ENCODE measurements around the gene BTNL8.

The BTNL8 gene

GRCh38 chr5:180970336-180970735 lies 71.4 kb downstream of the BTNL8 start:
- DNase-seq: no peak

- no peak for DNase-seq
These were observed 71.9 kb downstream of the BTNL8 start for GRCh38 chr5:180970875-180971274.

- DNase-seq: no peak
These were observed 75.8 kb downstream of the BTNL8 start for GRCh38 chr5:180974612-180975315.

- DNase-seq: peak in 1 of 2 donors; percentile 65
These were observed 76.4 kb downstream of the BTNL8 start for GRCh38 chr5:180975338-180975737.

- no peak for DNase-seq
These were observed 77.6 kb downstream of the BTNL8 start for GRCh38 chr5:180976518-180976917.

- no peak for DNase-seq
These were observed 78.9 kb downstream of the BTNL8 start for GRCh38 chr5:180977852-180978251.

- no peak for DNase-seq
These were observed 83.2 kb downstream of the BTNL8 start for GRCh38 chr5:180982008-180982741.

- DNase-seq: no peak
These were observed 89.1 kb downstream of the BTNL8 start for GRCh38 chr5:180988016-180988415.

GRCh38 chr5:180988592-180988991 lies 89.6 kb downstream of the BTNL8 start, which contains the start of gene BTNL3:
Gene BTNL3, plus strand, starts transcription at chr5:180988846. Its CDS starts 183 bp downstream, at chr5:180989029.
- DNase-seq: no peak

GRCh38 chr5:180990086-180990881 lies 91.3 kb downstream of the BTNL8 start:
- no peak for DNase-seq

GRCh38 chr5:180990882-180991242 lies 91.9 kb downstream of the BTNL8 start:
- no peak for DNase-seq
